HCT116 (cell line): ENCODE results near the gene MAGIX. TPM values are rescaled to one million over a fixed set of nuclear protein-coding genes. Genes with fewer than 3 reads are reported as not detected.

Experiments
- ATAC-seq: fragments of 200-7000 bp; cut with Tn5 transposase; 2 replicates; pipeline ENCODE4 v1.9.1; 2020; ENCODE audit warnings: mild to moderate bottlenecking, moderate library complexity
- BruUV-seq: library from RNA; stranded (reverse); fragments of 400-500 nt; replicated peaks from 2 replicates; lab custom pipeline; 2021; lab: Mats Ljungman, UMichigan
- CTCF ChIA-PET: fragments of 300-600 bp; sonication (Branson Sonifier 250); formaldehyde crosslinking; loops from one replicate; lab custom pipeline; 2021; ENCODE audit warnings: antibody characterized with exemption; lab: Charles Lee
- POLR2A ChIA-PET: fragments of 300-600, 350-600 bp; sonication (Branson Sonifier 250); formaldehyde crosslinking; loops from one replicate; lab custom pipeline; 2021; ENCODE audit warnings: antibody characterized with exemption; lab: Charles Lee
- RAD21 ChIA-PET, 2 experiments: fragments of 300-600 bp; sonication (Branson Sonifier 250); formaldehyde crosslinking; loops; one replicate each; lab custom pipeline; 2023; ENCODE audit warnings: low total read pairs in 2 of 2; ENCODE audit not compliant: uncharacterized antibody in 2 of 2, unreplicated experiment in 2 of 2, low non-redundant PET in 1 of 2; lab: Charles Lee
- DNase-seq: peaks from one replicate; pipeline ENCODE4 v3.0.0-alpha.2; 2010; ENCODE audit warnings: low read depth, low spot score
- H2AFZ ChIP-seq: fragments of 200-600 bp; shearing (Covaris generic), sonication (generic); 2 replicates; pipeline ENCODE4 v1.6.1; 2017; ENCODE audit warnings: low read depth, mixed run types, mixed read lengths, antibody characterized with exemption, low read length; ENCODE audit not compliant: poor library complexity, severe bottlenecking
- H3K27ac ChIP-seq: 2 replicates; pipeline ENCODE4 v1.5.1; 2012; ENCODE audit warnings: low read depth, low read length
- H3K27me3 ChIP-seq: fragments of 200-600 bp; sonication (generic); 2 replicates; pipeline ENCODE4 v1.6.1; 2016; ENCODE audit warnings: mixed run types, low read length, mixed read lengths; ENCODE audit not compliant: insufficient read depth
- H3K36me3 ChIP-seq, 2 experiments: fragments of 200-500 bp in 1 of 2; fragments of 200-600 bp in 1 of 2; sonication (Bioruptor generic) in 1 of 2; sonication (generic) in 1 of 2; 2 replicates each; pipeline versions ENCODE4 v1.5.1 to v1.6.1; 2014 to 2016; ENCODE audit warnings: low read length in 2 of 2, inconsistent platforms in 1 of 2, mixed read lengths in 1 of 2, mixed run types in 1 of 2; ENCODE audit not compliant: insufficient read depth in 2 of 2, control insufficient read depth in 1 of 2
- H3K4me1 ChIP-seq, 2 experiments: fragments of 200-600 bp in 1 of 2; sonication (generic) in 1 of 2; 2 replicates each; pipeline versions ENCODE4 v1.5.1 to v1.6.1; 2012 to 2017; ENCODE audit warnings: low read length in 2 of 2, inconsistent platforms in 1 of 2, mild to moderate bottlenecking in 1 of 2, mixed read lengths in 1 of 2, mixed run types in 1 of 2, moderate library complexity in 1 of 2; ENCODE audit not compliant: insufficient read depth in 2 of 2, control insufficient read depth in 1 of 2
- H3K4me2 ChIP-seq: fragments of 200-600 bp; sonication (generic); 2 replicates; pipeline ENCODE4 v1.6.1; 2017; ENCODE audit warnings: mixed run types, low read length, mixed read lengths
- H3K4me3 ChIP-seq, 2 experiments: fragments of 200-600 bp in 1 of 2; sonication (generic) in 1 of 2; replicated peaks in 1 of 2; 2 replicates each; pipeline ENCODE4 v1.5.1; 2011 to 2016; ENCODE audit warnings: low read length in 2 of 2, control low read depth in 1 of 2, low read depth in 1 of 2, mild to moderate bottlenecking in 1 of 2, mixed read lengths in 1 of 2, mixed run types in 1 of 2
- H3K79me2 ChIP-seq: fragments of 200-600 bp; sonication (generic); 2 replicates; pipeline ENCODE4 v1.6.1; 2017; ENCODE audit warnings: mild to moderate bottlenecking, mixed run types, low read length, moderate library complexity, mixed read lengths; ENCODE audit not compliant: insufficient read depth
- H3K9ac ChIP-seq: fragments of 200-600 bp; sonication (generic); 2 replicates; pipeline ENCODE4 v1.6.1; 2016; ENCODE audit warnings: low read length, mixed read lengths
- H3K9me2 ChIP-seq: fragments of 200-600 bp; sonication (generic), shearing (Covaris generic); 2 replicates; pipeline ENCODE4 v1.6.1; 2017; ENCODE audit warnings: mixed run types, mild to moderate bottlenecking, moderate library complexity; ENCODE audit not compliant: insufficient read depth
- H3K9me3 ChIP-seq, 2 experiments: fragments of 200-500 bp in 1 of 2; fragments of 200-600 bp in 1 of 2; sonication (Bioruptor generic) in 1 of 2; sonication (generic) in 1 of 2; 2 replicates each; pipeline ENCODE4 v1.6.1; 2014 to 2017; ENCODE audit warnings: low read length in 2 of 2, mixed read lengths in 2 of 2, inconsistent platforms in 1 of 2, low read depth in 1 of 2, mild to moderate bottlenecking in 1 of 2, mixed run types in 1 of 2, moderate library complexity in 1 of 2; ENCODE audit not compliant: control insufficient read depth in 1 of 2, insufficient read depth in 1 of 2
- H4K20me1 ChIP-seq: fragments of 200-600 bp; sonication (generic), shearing (Covaris generic); 2 replicates; pipeline ENCODE4 v1.6.1; 2017; ENCODE audit warnings: mixed run types, mild to moderate bottlenecking, moderate library complexity; ENCODE audit not compliant: insufficient read depth
- CEBPB ChIP-seq: IDR thresholded peaks from 2 replicates; pipeline ENCODE4 v1.6.1; 2012; ENCODE audit warnings: low read depth
- SRF ChIP-seq: IDR thresholded peaks from 2 replicates; pipeline ENCODE4 v1.6.1; 2012; ENCODE audit warnings: low read depth
- TCF7L2 ChIP-seq: IDR thresholded peaks from 2 replicates; pipeline ENCODE4 v1.7.0; 2011; ENCODE audit warnings: borderline replicate concordance, inconsistent platforms; ENCODE audit not compliant: insufficient read depth, insufficient read length; ENCODE audit errors: extremely low read depth
- YY1 ChIP-seq: IDR thresholded peaks from 2 replicates; pipeline ENCODE4 v1.6.1; 2011; ENCODE audit warnings: low read length, low read depth, moderate library complexity, mild to moderate bottlenecking; ENCODE audit not compliant: insufficient replicate concordance; ENCODE audit errors: extremely low read depth
- ZNF274 ChIP-seq: fragments of 200-500 bp; sonication (Bioruptor generic); IDR thresholded peaks from 2 replicates; pipeline ENCODE4 v1.6.1; 2014; ENCODE audit warnings: mild to moderate bottlenecking, low read depth, low read length, inconsistent platforms
- intact Hi-C: fragments of 100-400 bp; cut with micrococcal nuclease; formaldehyde crosslinking; loops from 2 replicates; pipeline ENCODE4 v1.10.0; 2022
- total RNA-seq: library from RNA; stranded (reverse); gene quantifications from one replicate; pipeline ENCODE4 v1.2.1, GENCODE V29; 2021; ENCODE audit not compliant: unreplicated experiment
- TF ChIP-seq, protein P1 (sequence below): IDR thresholded peaks from 2 replicates; pipeline ENCODE4 v1.6.1; 2012
- TF ChIP-seq, protein P2 (sequence below): IDR thresholded peaks from 2 replicates; pipeline ENCODE4 v1.6.1; 2011; ENCODE audit warnings: mild to moderate bottlenecking, low read length, moderate library complexity; ENCODE audit not compliant: insufficient replicate concordance; ENCODE audit errors: extremely low read depth
- TF ChIP-seq, protein P3 (sequence below), 3 experiments: fragments of 200-600 bp in 1 of 3; sonication (generic) in 1 of 3; IDR thresholded peaks in 2 of 3; conservative IDR thresholded peaks in 1 of 3; 2 replicates each; pipeline ENCODE4 v1.5.1; 2012 to 2017; ENCODE audit warnings: low read depth in 2 of 3, low read length in 2 of 3, antibody characterized with exemption in 1 of 3, borderline replicate concordance in 1 of 3, control low read depth in 1 of 3, mild to moderate bottlenecking in 1 of 3, mixed read lengths in 1 of 3, mixed run types in 1 of 3, moderate library complexity in 1 of 3; ENCODE audit not compliant: insufficient read depth in 1 of 3

The MAGIX gene
- total RNA-seq, 1 experiment from 2014 or later = 2.6 TPM

DNA sequence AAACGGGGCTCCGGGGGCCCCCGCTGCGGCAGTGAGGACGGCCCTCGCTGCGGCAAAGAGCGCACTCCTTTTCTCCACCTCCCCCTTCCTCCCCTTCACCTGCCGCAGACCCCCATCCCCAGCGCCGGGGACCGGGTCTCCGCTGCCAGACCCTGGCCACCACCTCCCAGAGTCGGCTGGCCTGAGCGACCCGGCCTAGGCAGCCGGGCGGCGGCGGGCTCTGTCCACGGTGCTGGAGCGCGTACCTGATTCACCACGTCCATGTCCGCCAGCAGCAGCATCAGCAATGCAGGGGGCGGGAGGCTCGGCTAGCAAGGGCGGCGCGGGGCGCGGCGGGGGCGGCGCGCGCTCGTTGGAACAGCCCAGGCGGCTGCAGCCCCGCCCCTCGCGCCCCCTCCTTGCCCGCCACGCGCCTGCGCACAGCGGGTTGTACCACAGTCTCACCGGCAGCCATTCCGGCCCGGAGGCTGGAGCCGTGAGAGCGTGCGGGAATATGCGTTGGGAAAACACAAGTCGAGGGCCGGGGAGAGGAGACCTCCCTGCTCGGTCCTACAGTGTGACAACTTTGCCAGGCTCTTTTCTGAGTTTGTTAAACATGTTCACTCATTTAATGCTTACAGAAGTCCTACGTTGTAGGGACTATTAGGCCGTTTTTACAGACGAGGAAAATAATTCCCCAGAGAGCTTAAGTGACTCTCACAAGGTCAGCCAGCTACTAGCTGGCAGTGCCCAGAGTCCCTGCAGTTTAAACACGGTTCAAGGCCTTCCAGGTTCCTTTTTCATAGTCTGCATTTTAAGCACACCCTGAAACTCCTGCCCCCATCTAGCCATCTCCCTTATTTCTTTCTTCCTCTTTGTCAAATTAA is 37.6 kb downstream of the MAGIX start, which contains the start of gene SYP (continued):
- TF ChIP-seq CEBPB (no peak), TCF7L2 (peak; percentile 41), YY1 (peak; percentile 83)

DNA sequence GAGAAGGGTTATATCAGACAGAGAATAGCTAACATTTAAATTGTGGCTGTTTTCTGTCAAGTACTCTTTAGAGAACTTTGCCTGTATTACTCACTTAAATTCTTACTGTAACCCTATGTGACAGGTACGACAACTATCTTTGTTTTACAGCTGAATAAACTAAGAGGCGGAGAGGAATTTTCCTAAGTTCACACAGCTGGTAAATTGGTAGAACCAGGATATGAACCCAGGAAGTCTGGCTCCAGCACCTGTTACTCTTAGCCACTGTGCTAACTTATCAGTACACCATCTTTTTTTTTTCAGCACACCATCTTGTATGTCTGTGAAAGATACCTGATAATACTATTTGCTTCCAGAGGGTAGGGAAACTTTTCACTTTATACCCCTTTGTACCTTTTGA is 39.5 kb downstream of the MAGIX start:
- Histone ChIP-seq H3K9me2 (no peaks in the 10 kb centered on the region), H2AFZ (no peak overlapping the region), H3K27me3 (no peaks in the 10 kb centered on the region), H3K4me1 (peaks cover 3 to 6% of the 10 kb centered on the region in 2 experiments), H3K9ac (no peak overlapping the region)
- ATAC-seq (no peak), DNase-seq (no peak)
- no TSS peak for BruUV-seq
- intact Hi-C loops = no loop called here
- POLR2A ChIA-PET = interaction anchor here (1.7 kb wide), 1 partner anchor 11 kb away, joined by 8 read pairs; no protein-coding TSS in a partner anchor
- TF ChIP-seq, protein P1, sequence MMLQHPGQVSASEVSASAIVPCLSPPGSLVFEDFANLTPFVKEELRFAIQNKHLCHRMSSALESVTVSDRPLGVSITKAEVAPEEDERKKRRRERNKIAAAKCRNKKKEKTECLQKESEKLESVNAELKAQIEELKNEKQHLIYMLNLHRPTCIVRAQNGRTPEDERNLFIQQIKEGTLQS = no peak
- TF ChIP-seq SRF (no peak), ZNF274 (no peak)
- TF ChIP-seq, protein P2, sequence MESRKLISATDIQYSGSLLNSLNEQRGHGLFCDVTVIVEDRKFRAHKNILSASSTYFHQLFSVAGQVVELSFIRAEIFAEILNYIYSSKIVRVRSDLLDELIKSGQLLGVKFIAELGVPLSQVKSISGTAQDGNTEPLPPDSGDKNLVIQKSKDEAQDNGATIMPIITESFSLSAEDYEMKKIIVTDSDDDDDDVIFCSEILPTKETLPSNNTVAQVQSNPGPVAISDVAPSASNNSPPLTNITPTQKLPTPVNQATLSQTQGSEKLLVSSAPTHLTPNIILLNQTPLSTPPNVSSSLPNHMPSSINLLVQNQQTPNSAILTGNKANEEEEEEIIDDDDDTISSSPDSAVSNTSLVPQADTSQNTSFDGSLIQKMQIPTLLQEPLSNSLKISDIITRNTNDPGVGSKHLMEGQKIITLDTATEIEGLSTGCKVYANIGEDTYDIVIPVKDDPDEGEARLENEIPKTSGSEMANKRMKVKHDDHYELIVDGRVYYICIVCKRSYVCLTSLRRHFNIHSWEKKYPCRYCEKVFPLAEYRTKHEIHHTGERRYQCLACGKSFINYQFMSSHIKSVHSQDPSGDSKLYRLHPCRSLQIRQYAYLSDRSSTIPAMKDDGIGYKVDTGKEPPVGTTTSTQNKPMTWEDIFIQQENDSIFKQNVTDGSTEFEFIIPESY = no peak
- TF ChIP-seq, protein P3, sequence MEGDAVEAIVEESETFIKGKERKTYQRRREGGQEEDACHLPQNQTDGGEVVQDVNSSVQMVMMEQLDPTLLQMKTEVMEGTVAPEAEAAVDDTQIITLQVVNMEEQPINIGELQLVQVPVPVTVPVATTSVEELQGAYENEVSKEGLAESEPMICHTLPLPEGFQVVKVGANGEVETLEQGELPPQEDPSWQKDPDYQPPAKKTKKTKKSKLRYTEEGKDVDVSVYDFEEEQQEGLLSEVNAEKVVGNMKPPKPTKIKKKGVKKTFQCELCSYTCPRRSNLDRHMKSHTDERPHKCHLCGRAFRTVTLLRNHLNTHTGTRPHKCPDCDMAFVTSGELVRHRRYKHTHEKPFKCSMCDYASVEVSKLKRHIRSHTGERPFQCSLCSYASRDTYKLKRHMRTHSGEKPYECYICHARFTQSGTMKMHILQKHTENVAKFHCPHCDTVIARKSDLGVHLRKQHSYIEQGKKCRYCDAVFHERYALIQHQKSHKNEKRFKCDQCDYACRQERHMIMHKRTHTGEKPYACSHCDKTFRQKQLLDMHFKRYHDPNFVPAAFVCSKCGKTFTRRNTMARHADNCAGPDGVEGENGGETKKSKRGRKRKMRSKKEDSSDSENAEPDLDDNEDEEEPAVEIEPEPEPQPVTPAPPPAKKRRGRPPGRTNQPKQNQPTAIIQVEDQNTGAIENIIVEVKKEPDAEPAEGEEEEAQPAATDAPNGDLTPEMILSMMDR (IDR thresholded peaks at IDR 0.05 in 2 of 3, conservative IDR thresholded peaks at IDR 0.05 in 1 of 3; ENCODE audit: borderline replicate concordance in 1 of 3, insufficient read depth in 1 of 3, low read depth in 2 of 3, low read length in 2 of 3) = no peak
- TF ChIP-seq, all 23 proteins: peak for 0
- Histone ChIP-seq H4K20me1 (no peaks in the 10 kb centered on the region), H3K9me3 (no peaks in the 10 kb centered on the region), H3K79me2 (no peaks in the 10 kb centered on the region), H3K4me2 (no peak overlapping the region), H3K27ac (no peak overlapping the region), H3K36me3 (no peaks in the 10 kb centered on the region), H3K4me3 (no peak overlapping the region)
- RAD21 ChIA-PET = no interaction called here
- CTCF ChIA-PET = no interaction called here
